ENCODE measurements around the gene RNPEPL1. TPM values are rescaled to one million over a fixed set of nuclear protein-coding genes. Genes with fewer than 3 reads are reported as not detected.
"Not testable (repeated sequence)": the region's sequence is repeated elsewhere in the genome, so short reads cannot be mapped to it uniquely, and the experiment has no call there.

Gene RNPEPL1
- total RNA-seq, 2 donors from 2014 or later, result 27.2 to 52.7 TPM

DNA sequence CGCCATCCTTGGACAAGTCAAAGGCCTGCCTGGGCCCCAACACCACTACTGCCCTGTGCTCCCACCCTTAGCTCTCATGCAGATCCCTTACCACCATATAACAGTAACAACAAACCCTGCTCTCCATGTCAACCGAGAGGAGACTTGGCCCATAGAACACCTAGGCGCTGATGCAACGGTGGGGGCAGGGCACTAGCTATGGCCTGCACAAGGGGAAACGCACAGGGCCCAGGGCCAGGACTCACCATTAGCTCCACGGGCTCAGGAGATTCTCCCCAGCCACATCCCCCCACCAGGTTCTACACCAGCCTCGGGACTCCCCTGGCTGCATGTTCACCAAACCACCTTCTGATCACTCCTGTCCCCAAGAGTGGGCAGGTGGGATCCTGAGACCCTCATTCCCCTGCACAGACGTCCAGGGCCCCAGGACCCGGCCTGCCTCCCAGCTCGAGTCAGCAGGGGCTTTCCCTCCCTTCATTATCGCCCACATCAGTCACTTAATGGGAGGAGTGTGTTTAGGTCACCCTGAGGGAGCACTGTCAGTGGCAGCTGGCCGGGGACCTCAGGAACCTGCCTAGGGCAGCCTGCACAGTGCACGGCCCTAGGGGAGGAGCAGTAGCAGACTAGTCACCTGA is 39.8 kb upstream of the RNPEPL1 start:
- ATAC-seq (replicated peaks), result no peak
- Mint-ChIP-seq H3K4me1 (peaks cover 7% of the 10 kb centered on the region), H3K4me3 (no peak overlapping the region), H3K9me3 (peaks cover 10% of the 10 kb centered on the region), H3K27ac (no peak overlapping the region), H3K36me3 (ENCODE audit: low read depth) (peaks cover 74% of the 10 kb centered on the region), H3K27me3 (no peaks in the 10 kb centered on the region)

- Mint-ChIP-seq H3K27ac (peak overlapping the region; percentile 50), H3K36me3 (ENCODE audit: low read depth) (peaks cover 74% of the 10 kb centered on the region), H3K4me3 (no peak overlapping the region), H3K9me3 (peaks cover 13% of the 10 kb centered on the region), H3K4me1 (peaks cover 7% of the 10 kb centered on the region), H3K27me3 (no peaks in the 10 kb centered on the region)
- no peak for ATAC-seq (replicated peaks)
Measured at GRCh38 chr2:240529344-240529999, 38.8 kb upstream of the RNPEPL1 start.

DNA sequence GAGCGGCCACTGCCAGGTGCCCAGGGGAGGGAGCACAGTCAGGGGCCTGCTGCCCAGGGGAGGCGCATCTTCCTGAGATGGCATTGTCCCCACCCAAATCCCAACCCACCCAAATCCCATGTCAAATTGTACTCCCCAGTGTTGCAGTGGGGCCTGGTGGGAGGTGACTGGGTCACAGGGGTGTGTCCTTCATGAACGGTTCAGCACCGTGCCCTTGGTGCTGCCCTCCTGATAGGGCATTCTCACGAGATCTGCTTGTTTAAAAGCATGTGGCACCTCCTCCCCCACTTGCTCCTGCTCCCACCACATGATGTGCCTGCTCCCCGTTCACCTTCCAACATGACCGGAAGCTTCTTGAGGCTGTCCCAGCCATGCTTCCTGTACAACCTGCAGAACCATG is 38.1 kb upstream of the RNPEPL1 start:
- Mint-ChIP-seq H3K4me3 (no peak overlapping the region), H3K36me3 (ENCODE audit: low read depth) (peaks cover 74% of the 10 kb centered on the region), H3K27ac (no peak overlapping the region), H3K27me3 (no peaks in the 10 kb centered on the region), H3K4me1 (peaks cover 7% of the 10 kb centered on the region), H3K9me3 (peaks cover 13% of the 10 kb centered on the region)
- no peak for ATAC-seq (replicated peaks)

DNA sequence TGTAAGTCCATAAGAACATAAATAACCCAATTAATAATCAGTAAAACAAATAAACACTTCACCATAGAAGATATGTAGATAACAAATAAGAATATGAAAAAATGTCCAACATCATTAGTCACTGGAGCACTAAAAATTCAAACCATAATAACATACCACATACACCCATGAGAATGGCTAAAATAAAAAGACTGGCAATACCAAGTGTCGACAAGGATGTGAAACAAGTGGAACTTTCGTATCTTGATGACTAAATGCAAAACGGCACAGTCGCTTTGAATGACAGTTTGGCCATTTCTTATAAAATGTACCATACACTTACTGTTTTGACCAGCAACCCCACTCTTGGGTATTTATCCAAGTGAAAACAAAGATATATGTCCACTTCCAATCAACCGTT is 37.2 kb upstream of the RNPEPL1 start:
- Mint-ChIP-seq H3K27ac (no peak overlapping the region), H3K9me3 (peaks cover 13% of the 10 kb centered on the region), H3K27me3 (no peaks in the 10 kb centered on the region), H3K4me3 (no peak overlapping the region), H3K36me3 (ENCODE audit: low read depth) (peaks cover 76% of the 10 kb centered on the region), H3K4me1 (peaks cover 7% of the 10 kb centered on the region)
- no peak for ATAC-seq (replicated peaks)

- Mint-ChIP-seq H3K9me3 (peaks cover 13% of the 10 kb centered on the region), H3K4me1 (peaks cover 3% of the 10 kb centered on the region), H3K27me3 (no peaks in the 10 kb centered on the region), H3K27ac (no peak overlapping the region), H3K36me3 (ENCODE audit: low read depth) (peaks cover 82% of the 10 kb centered on the region), H3K4me3 (no peak overlapping the region)
- no peak for ATAC-seq (replicated peaks)
Measured at GRCh38 chr2:240532031-240532775, 36.1 kb upstream of the RNPEPL1 start.

DNA sequence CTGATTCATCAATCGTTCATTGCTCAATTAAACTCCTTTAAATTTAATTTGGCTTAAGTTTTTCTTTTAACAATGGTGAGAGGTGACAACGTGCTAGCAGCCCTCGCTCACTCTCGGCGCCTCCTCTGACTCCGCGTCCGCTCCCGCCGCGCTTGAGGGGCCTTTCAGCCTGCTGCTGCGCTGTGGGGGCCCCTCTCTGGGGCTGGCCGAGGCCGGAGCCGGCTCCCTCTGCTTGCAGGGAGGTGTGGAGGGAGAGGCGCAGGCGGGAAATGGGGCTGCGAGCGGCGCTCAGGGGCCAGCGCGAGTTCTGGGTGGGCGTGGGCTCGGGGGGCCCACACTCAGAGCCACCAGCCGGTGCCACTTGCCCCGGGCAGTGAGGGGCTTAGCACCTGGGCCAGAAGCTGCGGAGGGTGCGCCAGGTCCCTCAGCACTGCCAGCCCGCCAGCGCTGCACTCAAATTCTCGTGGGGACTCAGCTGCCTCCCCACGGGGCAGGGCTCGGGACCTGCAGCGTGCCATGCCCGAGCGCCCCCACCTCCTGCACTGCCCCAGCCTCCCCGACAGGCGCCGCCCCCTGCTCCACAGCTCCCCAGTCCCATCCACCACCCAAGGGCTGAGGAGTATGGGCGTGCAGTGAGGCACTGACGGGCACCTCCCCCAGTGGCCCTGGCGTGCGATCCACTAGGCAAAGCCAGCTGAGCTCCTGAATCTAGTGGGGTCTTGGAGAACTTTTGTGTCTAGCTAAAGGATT is 30.1 kb upstream of the RNPEPL1 start:
- Mint-ChIP-seq H3K36me3 (ENCODE audit: low read depth) (peaks cover 73% of the 10 kb centered on the region), H3K9me3 (peaks cover 3% of the 10 kb centered on the region), H3K4me3 (no peak overlapping the region), H3K27me3 (no peaks in the 10 kb centered on the region), H3K27ac (no peak overlapping the region), H3K4me1 (peaks cover 6% of the 10 kb centered on the region)
- no peak for ATAC-seq (replicated peaks)

GRCh38 chr2:240539101-240539500 is 29.2 kb upstream of the RNPEPL1 start:
- not testable (repeated sequence) for H3K27ac Mint-ChIP-seq; ATAC-seq (replicated peaks); H3K27me3 Mint-ChIP-seq; H3K9me3 Mint-ChIP-seq; H3K4me3 Mint-ChIP-seq; H3K4me1 Mint-ChIP-seq
- peaks cover 72% of the 10 kb centered on the region for H3K36me3 Mint-ChIP-seq (ENCODE audit: low read depth)

- H3K27ac Mint-ChIP-seq, result peak overlapping the region; percentile 14
- peaks cover 68% of the 10 kb centered on the region for H3K36me3 Mint-ChIP-seq (ENCODE audit: low read depth)
- no peaks in the 10 kb centered on the region for H3K27me3 Mint-ChIP-seq
- H3K9me3 Mint-ChIP-seq, result no peaks in the 10 kb centered on the region
- peaks cover 6% of the 10 kb centered on the region for H3K4me1 Mint-ChIP-seq
- no peak for ATAC-seq (replicated peaks)
- H3K4me3 Mint-ChIP-seq, result no peak overlapping the region
Measured at GRCh38 chr2:240539906-240540305, 28.4 kb upstream of the RNPEPL1 start.

DNA sequence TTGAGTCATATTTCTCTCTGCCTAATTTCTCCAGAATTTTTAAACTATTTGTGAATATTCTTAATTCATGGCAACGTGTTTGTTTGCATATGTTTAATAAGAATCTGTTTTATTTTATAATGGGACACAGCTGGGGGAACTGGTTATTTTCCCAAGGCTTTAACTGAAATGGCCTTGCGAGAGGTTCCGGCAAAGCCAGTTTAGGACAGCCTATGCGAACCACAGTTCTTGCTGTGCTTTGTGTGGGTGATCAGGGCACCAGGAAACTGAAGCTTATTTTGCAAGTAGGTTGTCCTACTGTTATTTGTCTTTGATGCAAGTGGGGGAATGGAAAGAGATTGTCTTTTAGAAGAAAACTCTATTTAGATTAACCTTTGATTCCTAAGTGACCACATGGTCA is 17.0 kb upstream of the RNPEPL1 start:
- ATAC-seq (replicated peaks), result no peak
- H3K4me1 Mint-ChIP-seq, result peaks cover 5% of the 10 kb centered on the region
- no peak overlapping the region for H3K27ac Mint-ChIP-seq
- peaks cover 37% of the 10 kb centered on the region for H3K36me3 Mint-ChIP-seq (ENCODE audit: low read depth)
- H3K9me3 Mint-ChIP-seq, result no peaks in the 10 kb centered on the region
- no peak overlapping the region for H3K4me3 Mint-ChIP-seq
- H3K27me3 Mint-ChIP-seq, result no peaks in the 10 kb centered on the region

- ATAC-seq (replicated peaks), result no peak
- Mint-ChIP-seq H3K27me3 (no peaks in the 10 kb centered on the region), H3K9me3 (no peaks in the 10 kb centered on the region), H3K4me1 (peaks cover 10% of the 10 kb centered on the region), H3K27ac (no peak overlapping the region), H3K36me3 (ENCODE audit: low read depth) (peaks cover 37% of the 10 kb centered on the region), H3K4me3 (no peak overlapping the region)
Measured at GRCh38 chr2:240551811-240552210, 16.5 kb upstream of the RNPEPL1 start.

GRCh38 chr2:240553956-240554480 is 14.3 kb upstream of the RNPEPL1 start:
- Mint-ChIP-seq H3K4me1 (peaks cover 21% of the 10 kb centered on the region), H3K4me3 (no peak overlapping the region), H3K27me3 (no peaks in the 10 kb centered on the region), H3K9me3 (no peaks in the 10 kb centered on the region), H3K36me3 (ENCODE audit: low read depth) (peaks cover 47% of the 10 kb centered on the region), H3K27ac (no peak overlapping the region)
- ATAC-seq (replicated peaks), result no peak

DNA sequence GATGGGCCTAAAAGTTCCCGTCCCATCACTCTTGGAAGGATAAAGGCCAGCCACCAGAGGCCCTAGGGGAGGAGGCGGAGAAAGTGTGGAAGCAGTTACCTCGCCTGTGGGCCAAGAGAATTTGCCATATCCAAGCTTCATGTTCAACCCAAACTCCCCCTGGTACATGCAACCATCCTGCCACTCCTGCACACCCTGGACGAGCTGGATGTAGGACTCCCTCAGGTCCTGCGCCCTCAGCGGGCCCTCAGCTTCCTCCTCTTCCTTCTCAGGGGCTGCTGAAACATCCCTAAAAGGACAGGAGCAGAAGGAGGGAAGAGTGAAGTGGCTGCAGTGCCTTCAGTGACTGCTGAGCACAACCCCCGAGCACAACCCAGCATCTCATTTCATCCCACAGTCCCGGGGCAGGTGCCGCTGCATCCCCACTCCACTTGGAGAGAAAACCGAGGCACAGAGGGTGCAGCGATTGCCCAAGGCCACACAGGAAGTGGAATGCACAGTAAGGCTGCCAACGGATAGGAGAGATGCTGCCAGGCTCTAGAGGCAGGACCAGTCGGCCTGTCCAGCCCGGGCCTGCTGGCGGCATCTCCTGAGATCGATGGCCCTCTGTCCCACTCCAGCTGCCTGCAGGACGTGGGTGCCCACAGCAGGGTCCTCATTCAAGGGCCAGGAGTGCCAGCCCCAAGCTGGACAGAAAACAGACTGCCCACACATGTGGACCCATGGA is 13.4 kb upstream of the RNPEPL1 start:
- peaks cover 26% of the 10 kb centered on the region for H3K4me1 Mint-ChIP-seq
- no peak for ATAC-seq (replicated peaks)
- H3K4me3 Mint-ChIP-seq, result no peak overlapping the region
- H3K27ac Mint-ChIP-seq, result peak overlapping the region; percentile 30
- no peaks in the 10 kb centered on the region for H3K27me3 Mint-ChIP-seq
- peaks cover 50% of the 10 kb centered on the region for H3K36me3 Mint-ChIP-seq (ENCODE audit: low read depth)
- no peaks in the 10 kb centered on the region for H3K9me3 Mint-ChIP-seq

DNA sequence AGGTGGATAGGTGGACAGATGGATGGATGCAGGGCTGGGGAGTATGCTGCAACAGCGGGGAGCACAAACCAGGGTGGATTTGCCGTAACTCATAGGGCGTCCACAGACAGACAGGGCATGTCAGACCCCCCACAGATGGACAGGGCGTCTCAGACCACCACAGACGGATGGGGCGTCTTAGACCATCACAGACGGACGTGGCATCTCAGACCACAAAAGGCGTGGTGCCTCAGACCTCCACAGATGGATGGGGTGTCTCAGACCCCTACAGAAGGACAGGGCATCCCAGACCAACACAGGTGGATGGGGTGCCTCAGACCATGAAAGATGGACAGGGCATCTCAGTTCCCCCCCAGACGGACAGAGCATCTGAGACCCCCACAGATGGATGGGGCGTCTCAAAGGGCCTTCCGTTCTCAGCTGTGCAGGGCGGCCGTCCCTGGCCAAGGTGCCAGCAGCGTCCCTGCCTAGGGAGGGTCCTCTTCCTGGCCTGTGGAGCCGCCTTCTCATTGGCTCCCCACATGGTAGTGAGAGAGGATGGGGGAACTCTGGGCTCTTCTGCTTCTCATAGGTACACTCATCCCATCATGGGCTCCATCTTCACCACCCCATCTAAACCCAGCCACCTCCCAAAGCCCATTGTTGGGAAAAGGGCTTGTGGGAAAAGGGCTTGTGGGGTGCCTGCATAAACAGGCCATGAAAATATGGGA is 12.6 kb upstream of the RNPEPL1 start:
- ATAC-seq (replicated peaks), result no peak
- H3K9me3 Mint-ChIP-seq, result no peaks in the 10 kb centered on the region
- H3K27me3 Mint-ChIP-seq, result no peaks in the 10 kb centered on the region
- H3K4me1 Mint-ChIP-seq, result peaks cover 26% of the 10 kb centered on the region
- no peak overlapping the region for H3K4me3 Mint-ChIP-seq
- H3K27ac Mint-ChIP-seq, result peak overlapping the region; percentile 30
- H3K36me3 Mint-ChIP-seq (ENCODE audit: low read depth), result peaks cover 43% of the 10 kb centered on the region
